HG03108 (cell line): ENCODE results near the gene SLC29A3.

Experiments
- ATAC-seq: cut with Tn5 transposase; IDR thresholded peaks from one replicate; pipeline ENCODE4 v1.9.1; 2021; ENCODE audit warnings: moderate library complexity; ENCODE audit not compliant: unreplicated experiment

The SLC29A3 gene

GRCh38 chr10:71408436-71409225 is 89.6 kb downstream of the SLC29A3 start:
- no peak for ATAC-seq

GRCh38 chr10:71409516-71410104 is 90.6 kb downstream of the SLC29A3 start:
- no peak for ATAC-seq
